PC-9 (cell line): ENCODE results near the gene NCBP1. TPM values are rescaled to one million over a fixed set of nuclear protein-coding genes. Genes with fewer than 3 reads are reported as not detected.
A peak's percentile ranks its signal among the peaks of the same experiment; 100 is the strongest.

Experiments
- BruUV-seq: library from RNA; stranded (reverse); fragments of 400-500 nt; replicated peaks from 2 replicates; lab custom pipeline; 2021; lab: Mats Ljungman, UMichigan
- CTCF ChIA-PET: fragments of 300-600 bp; sonication (Branson Sonifier 250); formaldehyde crosslinking; loops from one replicate; lab custom pipeline; 2022; ENCODE audit warnings: antibody characterized with exemption; lab: Charles Lee
- POLR2A ChIA-PET: fragments of 300-600 bp; sonication (Branson Sonifier 250); formaldehyde crosslinking; loops from one replicate; lab custom pipeline; 2022; ENCODE audit warnings: antibody characterized with exemption; ENCODE audit not compliant: unreplicated experiment; lab: Charles Lee
- DNase-seq, 2 experiments: peaks; one replicate each; pipeline versions ENCODE4 v3.0.0 to v3.0.0-alpha.2; 2015 to 2022; ENCODE audit warnings: mixed read lengths in 1 of 2
- H2AFZ ChIP-seq: fragments of 200-600 bp; sonication (generic); 2 replicates; pipeline ENCODE4 v1.8.1; 2017; ENCODE audit warnings: antibody characterized with exemption
- H3F3A ChIP-seq: fragments of 200-600 bp; sonication (generic); 2 replicates; pipeline ENCODE4 v1.8.1; 2017; ENCODE audit warnings: antibody characterized with exemption, mild to moderate bottlenecking, low read depth; ENCODE audit not compliant: insufficient read depth
- H3K27ac ChIP-seq: fragments of 200-600 bp; sonication (generic); 2 replicates; pipeline ENCODE4 v1.6.1; 2016; ENCODE audit warnings: mixed run types
- H3K27me3 ChIP-seq: fragments of 200-600 bp; sonication (generic); 2 replicates; pipeline ENCODE4 v1.6.1; 2016; ENCODE audit warnings: low read depth, mixed run types; ENCODE audit not compliant: insufficient read depth
- H3K36me3 ChIP-seq: fragments of 200-600 bp; sonication (generic); 2 replicates; pipeline ENCODE4 v1.6.1; 2016; ENCODE audit warnings: low read depth, mixed run types
- H3K4me1 ChIP-seq: fragments of 200-600 bp; sonication (generic); replicated peaks from 2 replicates; pipeline ENCODE4 v1.6.1; 2016; ENCODE audit warnings: mixed run types; ENCODE audit not compliant: insufficient read depth
- H3K4me2 ChIP-seq: fragments of 200-600 bp; sonication (generic); 2 replicates; pipeline ENCODE4 v1.6.1; 2017; ENCODE audit warnings: mixed run types
- H3K4me3 ChIP-seq: fragments of 200-600 bp; sonication (generic); 2 replicates; pipeline ENCODE4 v1.6.1; 2016; ENCODE audit warnings: mixed run types
- H3K79me2 ChIP-seq: fragments of 200-600 bp; sonication (generic); 2 replicates; pipeline ENCODE4 v1.6.1; 2017; ENCODE audit warnings: low read depth, mixed run types
- H3K9me2 ChIP-seq: fragments of 200-600 bp; sonication (generic); 2 replicates; pipeline ENCODE4 v1.8.1; 2017; ENCODE audit warnings: mild to moderate bottlenecking; ENCODE audit not compliant: insufficient read depth
- H3K9me3 ChIP-seq: fragments of 200-600 bp; sonication (generic); 2 replicates; pipeline ENCODE4 v1.8.1; 2016; ENCODE audit warnings: low read depth; ENCODE audit not compliant: insufficient read depth
- H4K20me1 ChIP-seq: fragments of 200-600 bp; sonication (generic); 2 replicates; pipeline ENCODE4 v1.8.1; 2017; ENCODE audit not compliant: insufficient read depth
- CTCF ChIP-seq: fragments of 200-600 bp; sonication (generic); conservative IDR thresholded peaks from 2 replicates; pipeline ENCODE4 v1.6.1; 2017; ENCODE audit warnings: mixed run types, antibody characterized with exemption, mild to moderate bottlenecking, moderate library complexity
- EZH2 ChIP-seq: fragments of 200-600 bp; sonication (generic); IDR thresholded peaks from 2 replicates; pipeline ENCODE4 v1.8.0; 2017; ENCODE audit warnings: antibody characterized with exemption, low read depth
- intact Hi-C: fragments of 100-400 bp; cut with micrococcal nuclease; formaldehyde crosslinking; loops from one replicate; pipeline ENCODE4 v1.10.0; 2022; ENCODE audit not compliant: unreplicated experiment
- total RNA-seq: library from RNA; stranded (reverse); gene quantifications from 2 replicates; pipeline ENCODE4 v1.2.3, GENCODE V29; 2021

Gene NCBP1
- total RNA-seq, 1 experiment from 2014 or later, result 40.2 TPM

- H3K4me1 ChIP-seq, result peaks cover 1% of the 10 kb centered on the region; the same call in 1 of the 2 replicates
- H4K20me1 ChIP-seq, result 0 out of 2 replicates have a peak, but pooled peaks cover 6% of the 10 kb centered on the region
- no TSS peak for BruUV-seq
- ChIA-PET CTCF (no interaction called here), POLR2A (interaction anchor here (0.7 kb wide), 1 partner anchor 679 kb away, joined by 3 read pairs; no protein-coding TSS in a partner anchor)
- no peaks in the 10 kb centered on the region for H3K9me3 ChIP-seq
- TF ChIP-seq CTCF, result no peak
- no peak for TF ChIP-seq EZH2
- H3K27me3 ChIP-seq, result no peaks in the 10 kb centered on the region
- no peak overlapping the region for H3K4me3 ChIP-seq
- H2AFZ ChIP-seq, result no peak overlapping the region
- H3K36me3 ChIP-seq, result peaks cover 22% of the 10 kb centered on the region
- H3K27ac ChIP-seq, result no peak overlapping the region
- H3K9me2 ChIP-seq, result no peaks in the 10 kb centered on the region
- DNase-seq, result no peak
- intact Hi-C loops, result no loop called here
- H3K4me2 ChIP-seq, result no peak overlapping the region
- H3K79me2 ChIP-seq, result peaks cover 17% of the 10 kb centered on the region
- H3F3A ChIP-seq, result peaks cover 5% of the 10 kb centered on the region; the same call in 1 of the 2 replicates
Measured at GRCh38 chr9:97689401-97690180, 56.0 kb downstream of the NCBP1 start.

GRCh38 chr9:97694769-97695168, 61.1 kb downstream of the NCBP1 start:
- no peak for TF ChIP-seq EZH2
- no peak for TF ChIP-seq CTCF
- intact Hi-C loops, result no loop called here
- Histone ChIP-seq H3K9me2 (no peaks in the 10 kb centered on the region), H3K4me2 (peak overlapping the region; percentile 82), H3K36me3 (peaks cover 12% of the 10 kb centered on the region), H3K27me3 (no peaks in the 10 kb centered on the region), H3K79me2 (peaks cover 39% of the 10 kb centered on the region), H3K27ac (no peak overlapping the region), H3F3A (peaks cover 9% of the 10 kb centered on the region), H3K4me1 (peaks cover 29% of the 10 kb centered on the region), H3K9me3 (no peaks in the 10 kb centered on the region), H2AFZ (no peak overlapping the region), H3K4me3 (no peak overlapping the region), H4K20me1 (0 out of 2 replicates have a peak, but pooled peaks cover 5% of the 10 kb centered on the region)
- POLR2A ChIA-PET, result no interaction called here
- BruUV-seq, result no TSS peak
- CTCF ChIA-PET, result no interaction called here
- DNase-seq, result no peak

- Histone ChIP-seq H3K27me3 (no peaks in the 10 kb centered on the region), H3K36me3 (peaks cover 12% of the 10 kb centered on the region), H3K9me2 (no peaks in the 10 kb centered on the region), H3F3A (peaks cover 9% of the 10 kb centered on the region), H3K79me2 (peaks cover 39% of the 10 kb centered on the region), H2AFZ (no peak overlapping the region), H3K4me2 (peak overlapping the region; percentile 82), H3K4me3 (peak overlapping the region; percentile 63; the same call in 1 of the 2 replicates), H3K9me3 (no peaks in the 10 kb centered on the region), H3K27ac (no peak overlapping the region), H3K4me1 (peaks cover 29% of the 10 kb centered on the region), H4K20me1 (0 out of 2 replicates have a peak, but pooled peaks cover 3% of the 10 kb centered on the region)
- no peak for DNase-seq
- intact Hi-C loops, result no loop called here
- POLR2A ChIA-PET, result interaction anchor here (0.6 kb wide), 1 partner anchor 529 kb away, joined by 6 read pairs; no protein-coding TSS in a partner anchor
- TF ChIP-seq EZH2 (no peak), CTCF (no peak)
- BruUV-seq, result no TSS peak
- CTCF ChIA-PET, result no interaction called here
Measured at GRCh38 chr9:97695390-97695789, 61.8 kb downstream of the NCBP1 start.
